Globus pallidus (tissue), 1 donor: ENCODE measurements around the gene MBLAC1.

Experiments used
- DNase-seq: peaks from one replicate; pipeline ENCODE4 v3.0.0-alpha.2; 2015; ENCODE audit warnings: low spot score

Gene MBLAC1, protein sequence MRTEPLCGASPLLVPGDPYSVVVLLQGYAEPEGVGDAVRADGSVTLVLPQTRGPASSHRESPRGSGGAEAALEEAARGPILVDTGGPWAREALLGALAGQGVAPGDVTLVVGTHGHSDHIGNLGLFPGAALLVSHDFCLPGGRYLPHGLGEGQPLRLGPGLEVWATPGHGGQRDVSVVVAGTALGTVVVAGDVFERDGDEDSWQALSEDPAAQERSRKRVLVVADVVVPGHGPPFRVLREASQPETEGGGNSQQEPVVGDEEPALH

GRCh38 chr7:100126931-100127865, at the start of gene MBLAC1:
Gene MBLAC1, plus strand, starts transcription at chr7:100126967. Its CDS starts 429 bp downstream, at chr7:100127396.
- peak; percentile 90 for DNase-seq

GRCh38 chr7:100077205-100077604, 49.6 kb upstream of the MBLAC1 start:
- no peak for DNase-seq

DNA sequence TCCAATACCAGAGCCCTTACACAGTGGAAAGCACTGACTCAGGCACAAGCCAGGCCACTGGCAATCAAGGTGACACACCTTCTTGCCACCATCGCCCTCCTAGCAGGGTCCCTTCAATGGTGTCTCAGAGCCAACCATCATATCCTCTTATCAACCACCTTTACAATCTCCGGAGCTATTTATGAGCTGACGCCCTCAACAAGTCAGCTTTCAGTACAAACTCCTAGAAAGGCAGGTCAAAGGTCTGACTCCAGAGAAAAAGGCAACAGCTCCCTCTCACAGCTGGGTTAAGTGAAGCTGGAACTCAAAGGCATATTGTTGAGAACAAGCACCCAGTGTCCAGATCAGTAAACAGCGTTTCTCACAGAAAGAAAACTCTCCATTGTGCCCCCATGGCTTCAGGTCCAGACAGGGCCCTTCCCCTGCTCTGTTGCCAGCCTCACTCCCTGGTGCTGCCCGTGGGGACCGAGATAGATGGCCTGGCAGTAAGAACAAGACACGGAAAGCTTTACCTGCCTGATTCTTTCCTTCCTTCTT, 47.7 kb upstream of the MBLAC1 start:
- peak; percentile 94 for DNase-seq

GRCh38 chr7:100080907-100081534, 45.7 kb upstream of the MBLAC1 start:
- no peak for DNase-seq

DNA sequence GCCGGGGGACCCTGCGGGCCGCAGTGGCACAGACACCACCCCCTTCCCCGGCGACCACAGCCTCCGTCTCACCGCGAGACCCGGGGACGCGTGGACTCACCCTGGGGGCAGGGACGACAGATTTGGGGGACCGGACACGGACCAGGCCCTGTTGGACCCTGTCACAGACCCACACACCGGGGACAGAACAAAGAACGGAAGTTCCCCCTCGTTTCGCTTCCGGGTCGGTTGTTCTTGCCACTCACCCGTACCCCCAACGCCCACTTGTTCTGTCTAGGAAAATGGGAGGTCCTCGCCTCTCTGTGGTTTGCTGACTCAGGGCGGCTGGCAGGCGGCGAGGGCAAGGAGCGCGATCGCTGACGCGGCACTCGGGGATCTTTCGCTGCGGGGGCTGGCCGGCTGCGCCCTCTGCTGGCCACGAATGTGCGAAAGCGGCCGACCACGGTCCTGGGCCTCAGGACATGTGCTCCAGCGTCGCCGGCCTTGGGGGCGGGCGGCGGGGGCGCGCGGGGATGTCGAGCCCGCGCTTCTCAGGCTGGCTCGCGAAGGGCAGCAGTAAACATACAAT, 45.1 kb upstream of the MBLAC1 start, which contains the start of gene ZNF3:
Gene ZNF3, minus strand, starts transcription at position 189 of the 568 bp plus-strand sequence. CDS start 4,366 bp downstream, outside the sequence.
- peak; percentile 99 for DNase-seq

DNA sequence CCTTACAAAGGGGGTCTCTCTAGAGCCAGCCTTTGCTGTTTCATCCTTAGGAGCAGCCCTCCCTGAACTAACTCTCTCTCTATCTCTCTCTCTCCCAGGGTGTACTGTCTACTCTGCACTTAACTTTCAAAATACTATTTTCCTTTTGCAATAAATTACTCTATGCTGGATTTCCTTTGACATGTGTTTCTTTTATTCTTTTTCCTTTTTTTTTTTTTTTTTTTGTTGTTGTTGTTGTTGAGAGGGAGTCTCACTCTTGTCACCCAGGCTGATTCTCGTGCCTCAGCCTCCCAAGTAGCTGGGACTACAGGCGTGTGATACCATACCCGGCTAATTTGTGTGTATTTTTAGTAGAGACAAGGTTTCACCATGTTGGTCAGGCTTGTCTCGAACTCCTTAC, 43.8 kb upstream of the MBLAC1 start:
- no peak for DNase-seq

- no peak for DNase-seq
Observed at GRCh38 chr7:100085515-100085914, 41.3 kb upstream of the MBLAC1 start.

- DNase-seq = no peak
Observed at GRCh38 chr7:100087055-100087750, 39.6 kb upstream of the MBLAC1 start.

DNA sequence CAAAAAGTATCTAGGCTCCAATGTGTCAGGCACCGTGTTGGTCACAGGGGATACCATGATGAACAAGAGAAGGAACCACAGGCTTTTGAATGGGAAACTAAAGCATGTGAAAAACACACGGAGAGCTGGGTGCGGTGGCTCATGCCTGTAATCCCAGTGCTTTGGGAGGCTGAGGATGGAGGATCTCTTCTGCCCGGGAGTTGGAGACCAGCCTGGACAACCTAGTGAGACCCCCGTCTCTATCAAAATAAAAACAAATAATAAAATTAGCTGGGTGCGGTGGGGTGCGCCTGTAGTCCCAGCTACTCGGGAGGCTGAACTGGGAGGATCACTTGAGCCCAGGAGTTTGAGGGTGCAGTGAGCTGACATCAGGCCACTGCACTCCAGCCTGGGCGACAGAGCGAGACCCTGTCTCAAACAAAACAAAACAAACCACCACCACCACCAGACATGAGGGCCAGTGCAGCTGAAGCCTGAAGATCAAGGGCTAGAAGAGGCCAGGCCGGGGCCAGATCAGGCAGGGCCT, 38.6 kb upstream of the MBLAC1 start:
- no peak for DNase-seq

DNA sequence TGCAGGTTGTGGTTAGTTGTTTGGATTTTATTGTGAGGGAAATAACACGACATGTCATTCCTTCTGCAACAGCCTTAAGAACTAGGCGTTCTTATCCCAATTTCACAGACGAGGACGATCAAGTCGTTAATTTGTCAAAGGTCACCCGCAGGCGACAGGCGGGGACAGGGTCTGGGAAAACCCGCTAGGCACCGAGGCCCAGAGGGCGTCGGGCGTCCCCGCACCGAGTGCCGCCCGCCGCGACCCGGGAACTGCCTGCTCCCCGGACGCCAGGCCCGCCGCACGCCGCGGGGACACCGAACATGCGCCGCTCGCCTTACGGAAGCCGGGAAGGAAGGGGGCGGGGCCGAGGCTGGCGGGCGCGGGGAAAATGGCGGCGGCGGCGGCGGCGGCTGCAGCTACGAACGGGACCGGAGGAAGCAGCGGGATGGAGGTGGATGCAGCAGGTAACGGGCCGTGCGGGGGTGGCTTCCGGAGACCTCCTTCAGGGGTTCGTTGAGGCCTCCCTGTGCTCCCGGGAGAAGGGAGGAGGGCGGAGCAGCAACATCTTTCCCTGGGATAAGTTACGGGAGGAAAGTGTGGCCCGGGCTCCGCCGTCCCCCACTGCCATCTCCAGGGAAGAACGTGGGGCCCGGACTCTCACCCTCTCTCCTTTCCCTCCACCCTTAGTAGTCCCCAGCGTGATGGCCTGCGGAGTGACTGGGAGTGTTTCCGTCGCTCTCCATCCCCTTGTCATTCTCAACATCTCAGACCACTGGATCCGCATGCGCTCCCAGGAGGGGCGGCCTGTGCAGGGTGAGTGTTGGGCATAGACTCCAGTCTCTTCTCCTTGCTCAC, 37.9 kb upstream of the MBLAC1 start, which contains the start of gene COPS6:
Gene COPS6, plus strand, starts transcription at position 349 of the 837 bp plus-strand sequence. Its CDS starts 22 bp downstream, at position 371.
- peak; percentile 64 for DNase-seq

GRCh38 chr7:100089458-100090196, 37.1 kb upstream of the MBLAC1 start:
- DNase-seq = no peak

GRCh38 chr7:100090527-100091410, 36.0 kb upstream of the MBLAC1 start:
- no peak for DNase-seq

DNA sequence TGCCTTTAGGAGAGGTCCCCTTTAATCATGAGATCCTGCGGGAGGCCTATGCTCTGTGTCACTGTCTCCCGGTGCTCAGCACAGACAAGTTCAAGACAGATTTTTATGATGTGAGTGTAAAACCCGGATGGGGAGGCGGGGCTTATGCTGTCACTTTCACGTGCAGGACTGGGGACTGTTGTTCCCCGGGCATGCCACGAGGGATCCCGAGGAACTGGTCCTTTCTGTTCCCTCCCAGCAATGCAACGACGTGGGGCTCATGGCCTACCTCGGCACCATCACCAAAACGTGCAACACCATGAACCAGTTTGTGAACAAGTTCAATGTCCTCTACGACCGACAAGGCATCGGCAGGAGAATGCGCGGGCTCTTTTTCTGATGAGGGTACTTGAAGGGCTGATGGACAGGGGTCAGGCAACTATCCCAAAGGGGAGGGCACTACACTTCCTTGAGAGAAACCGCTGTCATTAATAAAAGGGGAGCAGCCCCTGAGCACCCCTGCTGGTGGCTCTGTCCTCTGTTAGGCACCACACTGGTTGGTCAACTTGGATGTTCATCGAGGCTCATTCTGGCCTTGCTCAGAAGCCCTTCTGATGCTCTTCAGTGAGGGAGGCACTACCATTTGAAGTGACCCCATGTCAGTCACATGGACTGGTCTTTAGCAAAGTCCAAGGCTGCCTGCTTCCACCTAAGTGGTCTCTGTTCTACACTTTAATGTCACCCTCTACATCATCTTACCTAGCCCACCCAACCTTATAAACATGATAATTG, 35.2 kb upstream of the MBLAC1 start:
- DNase-seq = no peak

- no peak for DNase-seq
Observed at GRCh38 chr7:100093054-100093453, 33.7 kb upstream of the MBLAC1 start.

- no peak for DNase-seq
Observed at GRCh38 chr7:100093498-100093897, 33.3 kb upstream of the MBLAC1 start.

- no peak for DNase-seq
Observed at GRCh38 chr7:100093925-100094486, 32.8 kb upstream of the MBLAC1 start.

- DNase-seq = no peak
Observed at GRCh38 chr7:100095289-100095688, 31.5 kb upstream of the MBLAC1 start.
